Activated T-helper 17 cell treated with anti-CD3 and anti-CD28 coated beads, Interleukin-2, amount 50 U/mL, for 72 hours (primary cell): Measurements from ENCODE around the gene TSC22D3. TPM values are rescaled to one million over a fixed set of nuclear protein-coding genes. Genes with fewer than 3 reads are reported as not detected.

Experiments
- total RNA-seq, 2 donors: library from RNA; stranded (reverse); gene quantifications; one replicate each; pipeline ENCODE4 v1.2.3, GENCODE V29; 2022

Gene TSC22D3
- total RNA-seq, 2 donors from 2014 or later: 49.9 to 199 TPM

Other genes with a start within 250 kb of the TSC22D3 start
- gene PRPS1, start 147.3 kb downstream of the TSC22D3 start, total RNA-seq: 100 to 1,000 TPM in 1 of 2 donors, 10 to 100 TPM in 1; 58.6 to 107 TPM
- gene NCBP2L, start 1.9 kb upstream of the TSC22D3 start, total RNA-seq: not detected
- gene MID2, start 50.1 kb upstream of the TSC22D3 start, total RNA-seq: 1 to 10 TPM; 4.2 to 7.1 TPM
- gene TEX13B, start 206.6 kb upstream of the TSC22D3 start, total RNA-seq: not detected